GM23338 (cell line): ENCODE measurements around the gene TFF2. TPM values are rescaled to one million over a fixed set of nuclear protein-coding genes. Genes with fewer than 3 reads are reported as not detected.

Experiments
- ATAC-seq: fragments of 200-7000 bp; cut with Tn5 transposase; 3 replicates; pipeline ENCODE4 v1.9.1; 2020
- DNase-seq: peaks from one replicate; pipeline ENCODE4 v3.0.0-alpha.2; 2015; ENCODE audit warnings: low spot score
- H2AFZ ChIP-seq: fragments of 200-600 bp; sonication (generic); 2 replicates; pipeline ENCODE4 v1.8.0; 2016; ENCODE audit warnings: antibody characterized with exemption, mild to moderate bottlenecking, moderate library complexity
- H3F3A ChIP-seq: fragments of 200-600 bp; sonication (generic); replicated peaks from 2 replicates; pipeline ENCODE4 v1.8.0; 2017; ENCODE audit warnings: antibody characterized with exemption, mixed run types, low read depth
- H3K27ac ChIP-seq: fragments of 200-600 bp; sonication (generic); 2 replicates; pipeline ENCODE4 v1.6.1; 2016; ENCODE audit warnings: low read depth
- H3K27me3 ChIP-seq: fragments of 200-600 bp; sonication (generic); 2 replicates; pipeline ENCODE4 v1.8.0; 2016; ENCODE audit warnings: mild to moderate bottlenecking, mixed run types, moderate library complexity; ENCODE audit not compliant: insufficient read depth
- H3K36me3 ChIP-seq: fragments of 200-600 bp; sonication (generic); 2 replicates; pipeline ENCODE4 v1.8.0; 2016; ENCODE audit warnings: mild to moderate bottlenecking; ENCODE audit not compliant: insufficient read depth
- H3K4me1 ChIP-seq: fragments of 200-600 bp; sonication (generic); 2 replicates; pipeline ENCODE4 v1.8.0; 2016; ENCODE audit warnings: mild to moderate bottlenecking, moderate library complexity; ENCODE audit not compliant: insufficient read depth
- H3K4me2 ChIP-seq: fragments of 200-600 bp; sonication (generic); 2 replicates; pipeline ENCODE4 v1.7.1; 2017; ENCODE audit warnings: mixed run types
- H3K4me3 ChIP-seq: fragments of 200-600 bp; sonication (generic); 2 replicates; pipeline ENCODE4 v1.6.1; 2016; ENCODE audit warnings: mixed run types
- H3K79me2 ChIP-seq: fragments of 200-600 bp; sonication (generic); replicated peaks from 2 replicates; pipeline ENCODE4 v1.8.0; 2017; ENCODE audit warnings: mild to moderate bottlenecking; ENCODE audit not compliant: insufficient read depth
- H3K9me2 ChIP-seq: fragments of 200-600 bp; sonication (generic); 2 replicates; pipeline ENCODE4 v1.8.0; 2017; ENCODE audit not compliant: insufficient read depth
- H4K20me1 ChIP-seq: fragments of 200-600 bp; sonication (generic); replicated peaks from 2 replicates; pipeline ENCODE4 v1.8.0; 2017; ENCODE audit warnings: mild to moderate bottlenecking; ENCODE audit not compliant: insufficient read depth
- H3K27ac Mint-ChIP-seq: 2 replicates; pipeline ENCODE4 v1.8.0; 2020; ENCODE audit warnings: inconsistent platforms, mild to moderate bottlenecking, moderate library complexity, mixed read lengths
- H3K27me3 Mint-ChIP-seq: 3 replicates; pipeline ENCODE4 v1.8.0; 2022; ENCODE audit warnings: low read depth, mild to moderate bottlenecking, moderate library complexity, mixed read lengths, inconsistent platforms; ENCODE audit not compliant: insufficient read depth, poor library complexity
- H3K36me3 Mint-ChIP-seq: 3 replicates; pipeline ENCODE4 v1.8.0; 2021; ENCODE audit warnings: low read depth, mild to moderate bottlenecking, inconsistent platforms, moderate library complexity, mixed read lengths
- H3K4me1 Mint-ChIP-seq: 3 replicates; pipeline ENCODE4 v1.8.0; 2020; ENCODE audit warnings: mild to moderate bottlenecking, inconsistent platforms, mixed read lengths
- H3K4me3 Mint-ChIP-seq: 3 replicates; pipeline ENCODE4 v1.8.0; 2021; ENCODE audit warnings: moderate library complexity, mild to moderate bottlenecking, inconsistent platforms, mixed read lengths
- H3K9me3 Mint-ChIP-seq: 3 replicates; pipeline ENCODE4 v1.8.0; 2020; ENCODE audit warnings: moderate library complexity, mild to moderate bottlenecking, inconsistent platforms, mixed read lengths
- CREB1 ChIP-seq: fragments of 250-450 bp; sonication (Bioruptor Pico); IDR thresholded peaks from 2 replicates; pipeline ENCODE4 v1.5.0; 2020; ENCODE audit warnings: low read depth, mild to moderate bottlenecking, moderate library complexity
- EZH2 ChIP-seq: fragments of 200-600 bp; sonication (generic); IDR thresholded peaks from one replicate; pipeline ENCODE4 v1.8.0; 2017; ENCODE audit warnings: antibody characterized with exemption, mild to moderate bottlenecking, low read depth; ENCODE audit not compliant: unreplicated experiment
- EZH2phosphoT487 ChIP-seq: fragments of 200-600 bp; sonication (generic); IDR thresholded peaks from one replicate; pipeline ENCODE4 v1.8.1; 2018; ENCODE audit warnings: antibody characterized with exemption; ENCODE audit not compliant: unreplicated experiment
- JUNB ChIP-seq: IDR thresholded peaks from one replicate; pipeline ENCODE4 v1.6.1; 2016; ENCODE audit warnings: antibody characterized with exemption; ENCODE audit not compliant: unreplicated experiment
- NANOG ChIP-seq: IDR thresholded peaks from 2 replicates; pipeline ENCODE4 v1.6.1; 2016; ENCODE audit warnings: antibody characterized with exemption, borderline replicate concordance
- POLR2AphosphoS5 ChIP-seq: IDR thresholded peaks from 2 replicates; pipeline ENCODE4 v1.6.1; 2016; ENCODE audit warnings: antibody characterized with exemption, low read depth
- STAT1 ChIP-seq: IDR thresholded peaks from one replicate; pipeline ENCODE4 v1.6.1; 2016; ENCODE audit warnings: antibody characterized with exemption; ENCODE audit not compliant: unreplicated experiment
- ZNF114 ChIP-seq: fragments of 250-450 bp; sonication (Bioruptor Pico); IDR thresholded peaks from 2 replicates; pipeline ENCODE4 v1.5.0; 2020; ENCODE audit warnings: mild to moderate bottlenecking, moderate library complexity
- ZNF331 ChIP-seq: fragments of 250-450 bp; sonication (Bioruptor Pico); IDR thresholded peaks from 2 replicates; pipeline ENCODE4 v1.5.0; 2020; ENCODE audit warnings: low read depth, mild to moderate bottlenecking, moderate library complexity
- long read RNA-seq: library from polyadenylated mRNA; unstranded; transcript quantifications from one replicate; pipeline ENCODE4 v2.0.0, GENCODE V29; 2020; ENCODE audit not compliant: unreplicated experiment
- polyA plus RNA-seq: library from polyadenylated mRNA; unstranded; fragments of >200 nt; fragmentation: Nextera tagmentation; extraction: Ambion mirVana; gene quantifications from 2 replicates; pipeline ENCODE4 v1.2.1, GENCODE V29; 2016
- total RNA-seq: library from RNA; depleted of rRNA; stranded (reverse); fragments of >200 nt; shearing (Covaris generic); gene quantifications from 2 replicates; pipeline ENCODE4 v1.2.3, GENCODE V29; 2014; rRNA removed
- TF ChIP-seq, protein P1 (sequence below): IDR thresholded peaks from one replicate; pipeline ENCODE4 v1.6.1; 2018; ENCODE audit warnings: antibody characterized with exemption; ENCODE audit not compliant: unreplicated experiment
- TF ChIP-seq, protein P2 (sequence below), 2 experiments: fragments of 200-600 bp in 1 of 2; sonication (generic) in 1 of 2; conservative IDR thresholded peaks; 2 replicates each; pipeline versions ENCODE4 v1.5.1 to v1.6.1; 2016 to 2017; ENCODE audit warnings: antibody characterized with exemption in 2 of 2, low read depth in 2 of 2, mild to moderate bottlenecking in 2 of 2, moderate library complexity in 1 of 2
- TF ChIP-seq, protein P3 (sequence below): fragments of 250-450 bp; sonication (Bioruptor Pico); IDR thresholded peaks from 2 replicates; pipeline ENCODE4 v1.5.0; 2020; ENCODE audit warnings: mild to moderate bottlenecking, moderate library complexity
- TF ChIP-seq, protein P4 (sequence below): IDR thresholded peaks from 2 replicates; pipeline ENCODE4 v1.6.1; 2016; ENCODE audit warnings: antibody characterized with exemption

TFF2 gene, protein sequence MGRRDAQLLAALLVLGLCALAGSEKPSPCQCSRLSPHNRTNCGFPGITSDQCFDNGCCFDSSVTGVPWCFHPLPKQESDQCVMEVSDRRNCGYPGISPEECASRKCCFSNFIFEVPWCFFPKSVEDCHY
- not detected in 2 replicates for total RNA-seq
- polyA plus RNA-seq = not detected in 2 replicates
- long read RNA-seq = 0 reads

DNA sequence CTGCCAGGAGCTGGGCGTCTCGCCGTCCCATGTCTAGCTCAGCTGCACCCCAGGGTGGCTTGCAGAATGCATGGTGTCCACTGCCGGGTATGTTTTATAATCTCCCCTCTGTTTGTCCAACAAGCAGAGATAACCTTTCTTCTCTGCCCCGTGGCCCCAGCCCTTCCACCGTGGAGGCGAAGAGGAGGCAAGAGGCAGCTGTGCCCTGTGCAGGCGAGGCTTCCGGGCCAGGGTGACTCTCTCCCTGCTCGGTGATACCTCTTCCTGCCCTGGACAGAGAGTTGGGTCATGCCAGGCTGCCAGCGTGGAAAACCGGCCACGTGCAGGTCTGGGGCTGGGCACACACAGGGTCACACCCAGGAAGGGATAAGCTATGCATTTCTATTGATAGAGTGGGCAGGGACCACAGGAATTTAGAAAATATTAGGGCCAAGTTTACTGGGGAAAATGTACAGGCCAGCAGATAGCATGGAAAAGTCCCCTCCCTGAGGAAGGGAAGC lies at the start of gene TFF2:
TSS of gene TFF2 (minus strand) at position 68 of the 500 bp plus-strand sequence. CDS start at position 31, 37 bp downstream.
- no peaks in the 10 kb centered on the region for H3K4me1 Mint-ChIP-seq
- H3K4me3 Mint-ChIP-seq = no peak within 1 kb of the TSS
- Histone ChIP-seq H3K4me3 (no peak within 1 kb of the TSS), H3K4me2 (no peak within 1 kb of the TSS), H3K9me2 (0 out of 2 replicates have a peak, but pooled peaks cover 9% of the 10 kb centered on the region), H3K36me3 (no peaks in the 10 kb centered on the region), H3K27ac (no peak within 1 kb of the TSS), H3F3A (no peaks in the 10 kb centered on the region), H3K4me1 (no peaks in the 10 kb centered on the region), H2AFZ (no peak within 1 kb of the TSS), H3K79me2 (no peaks in the 10 kb centered on the region), H3K27me3 (no peaks in the 10 kb centered on the region), H4K20me1 (no peaks in the 10 kb centered on the region)
- H3K27ac Mint-ChIP-seq = no peak within 1 kb of the TSS
- H3K36me3 Mint-ChIP-seq = no peaks in the 10 kb centered on the region; the same call in 2 of the 3 replicates
- ATAC-seq (no peak), DNase-seq (no peak)
- H3K9me3 Mint-ChIP-seq = peaks cover 4% of the 10 kb centered on the region; the same call in 2 of the 3 replicates
- peaks cover 13% of the 10 kb centered on the region for H3K27me3 Mint-ChIP-seq
- no peak for TF ChIP-seq ZNF331
- TF ChIP-seq EZH2 = no peak
- TF ChIP-seq, protein P1, sequence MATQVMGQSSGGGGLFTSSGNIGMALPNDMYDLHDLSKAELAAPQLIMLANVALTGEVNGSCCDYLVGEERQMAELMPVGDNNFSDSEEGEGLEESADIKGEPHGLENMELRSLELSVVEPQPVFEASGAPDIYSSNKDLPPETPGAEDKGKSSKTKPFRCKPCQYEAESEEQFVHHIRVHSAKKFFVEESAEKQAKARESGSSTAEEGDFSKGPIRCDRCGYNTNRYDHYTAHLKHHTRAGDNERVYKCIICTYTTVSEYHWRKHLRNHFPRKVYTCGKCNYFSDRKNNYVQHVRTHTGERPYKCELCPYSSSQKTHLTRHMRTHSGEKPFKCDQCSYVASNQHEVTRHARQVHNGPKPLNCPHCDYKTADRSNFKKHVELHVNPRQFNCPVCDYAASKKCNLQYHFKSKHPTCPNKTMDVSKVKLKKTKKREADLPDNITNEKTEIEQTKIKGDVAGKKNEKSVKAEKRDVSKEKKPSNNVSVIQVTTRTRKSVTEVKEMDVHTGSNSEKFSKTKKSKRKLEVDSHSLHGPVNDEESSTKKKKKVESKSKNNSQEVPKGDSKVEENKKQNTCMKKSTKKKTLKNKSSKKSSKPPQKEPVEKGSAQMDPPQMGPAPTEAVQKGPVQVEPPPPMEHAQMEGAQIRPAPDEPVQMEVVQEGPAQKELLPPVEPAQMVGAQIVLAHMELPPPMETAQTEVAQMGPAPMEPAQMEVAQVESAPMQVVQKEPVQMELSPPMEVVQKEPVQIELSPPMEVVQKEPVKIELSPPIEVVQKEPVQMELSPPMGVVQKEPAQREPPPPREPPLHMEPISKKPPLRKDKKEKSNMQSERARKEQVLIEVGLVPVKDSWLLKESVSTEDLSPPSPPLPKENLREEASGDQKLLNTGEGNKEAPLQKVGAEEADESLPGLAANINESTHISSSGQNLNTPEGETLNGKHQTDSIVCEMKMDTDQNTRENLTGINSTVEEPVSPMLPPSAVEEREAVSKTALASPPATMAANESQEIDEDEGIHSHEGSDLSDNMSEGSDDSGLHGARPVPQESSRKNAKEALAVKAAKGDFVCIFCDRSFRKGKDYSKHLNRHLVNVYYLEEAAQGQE = no peak
- TF ChIP-seq NANOG = no peak
- TF ChIP-seq POLR2AphosphoS5 = no peak
- no peak for TF ChIP-seq CREB1 (CRISPR knock-in tag)
- no peak for TF ChIP-seq ZNF114
- TF ChIP-seq, protein P2, sequence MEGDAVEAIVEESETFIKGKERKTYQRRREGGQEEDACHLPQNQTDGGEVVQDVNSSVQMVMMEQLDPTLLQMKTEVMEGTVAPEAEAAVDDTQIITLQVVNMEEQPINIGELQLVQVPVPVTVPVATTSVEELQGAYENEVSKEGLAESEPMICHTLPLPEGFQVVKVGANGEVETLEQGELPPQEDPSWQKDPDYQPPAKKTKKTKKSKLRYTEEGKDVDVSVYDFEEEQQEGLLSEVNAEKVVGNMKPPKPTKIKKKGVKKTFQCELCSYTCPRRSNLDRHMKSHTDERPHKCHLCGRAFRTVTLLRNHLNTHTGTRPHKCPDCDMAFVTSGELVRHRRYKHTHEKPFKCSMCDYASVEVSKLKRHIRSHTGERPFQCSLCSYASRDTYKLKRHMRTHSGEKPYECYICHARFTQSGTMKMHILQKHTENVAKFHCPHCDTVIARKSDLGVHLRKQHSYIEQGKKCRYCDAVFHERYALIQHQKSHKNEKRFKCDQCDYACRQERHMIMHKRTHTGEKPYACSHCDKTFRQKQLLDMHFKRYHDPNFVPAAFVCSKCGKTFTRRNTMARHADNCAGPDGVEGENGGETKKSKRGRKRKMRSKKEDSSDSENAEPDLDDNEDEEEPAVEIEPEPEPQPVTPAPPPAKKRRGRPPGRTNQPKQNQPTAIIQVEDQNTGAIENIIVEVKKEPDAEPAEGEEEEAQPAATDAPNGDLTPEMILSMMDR (conservative IDR thresholded peaks at IDR 0.05; ENCODE audit: low read depth in 2 of 2) = no peak
- no peak for TF ChIP-seq JUNB
- TF ChIP-seq, protein P3, sequence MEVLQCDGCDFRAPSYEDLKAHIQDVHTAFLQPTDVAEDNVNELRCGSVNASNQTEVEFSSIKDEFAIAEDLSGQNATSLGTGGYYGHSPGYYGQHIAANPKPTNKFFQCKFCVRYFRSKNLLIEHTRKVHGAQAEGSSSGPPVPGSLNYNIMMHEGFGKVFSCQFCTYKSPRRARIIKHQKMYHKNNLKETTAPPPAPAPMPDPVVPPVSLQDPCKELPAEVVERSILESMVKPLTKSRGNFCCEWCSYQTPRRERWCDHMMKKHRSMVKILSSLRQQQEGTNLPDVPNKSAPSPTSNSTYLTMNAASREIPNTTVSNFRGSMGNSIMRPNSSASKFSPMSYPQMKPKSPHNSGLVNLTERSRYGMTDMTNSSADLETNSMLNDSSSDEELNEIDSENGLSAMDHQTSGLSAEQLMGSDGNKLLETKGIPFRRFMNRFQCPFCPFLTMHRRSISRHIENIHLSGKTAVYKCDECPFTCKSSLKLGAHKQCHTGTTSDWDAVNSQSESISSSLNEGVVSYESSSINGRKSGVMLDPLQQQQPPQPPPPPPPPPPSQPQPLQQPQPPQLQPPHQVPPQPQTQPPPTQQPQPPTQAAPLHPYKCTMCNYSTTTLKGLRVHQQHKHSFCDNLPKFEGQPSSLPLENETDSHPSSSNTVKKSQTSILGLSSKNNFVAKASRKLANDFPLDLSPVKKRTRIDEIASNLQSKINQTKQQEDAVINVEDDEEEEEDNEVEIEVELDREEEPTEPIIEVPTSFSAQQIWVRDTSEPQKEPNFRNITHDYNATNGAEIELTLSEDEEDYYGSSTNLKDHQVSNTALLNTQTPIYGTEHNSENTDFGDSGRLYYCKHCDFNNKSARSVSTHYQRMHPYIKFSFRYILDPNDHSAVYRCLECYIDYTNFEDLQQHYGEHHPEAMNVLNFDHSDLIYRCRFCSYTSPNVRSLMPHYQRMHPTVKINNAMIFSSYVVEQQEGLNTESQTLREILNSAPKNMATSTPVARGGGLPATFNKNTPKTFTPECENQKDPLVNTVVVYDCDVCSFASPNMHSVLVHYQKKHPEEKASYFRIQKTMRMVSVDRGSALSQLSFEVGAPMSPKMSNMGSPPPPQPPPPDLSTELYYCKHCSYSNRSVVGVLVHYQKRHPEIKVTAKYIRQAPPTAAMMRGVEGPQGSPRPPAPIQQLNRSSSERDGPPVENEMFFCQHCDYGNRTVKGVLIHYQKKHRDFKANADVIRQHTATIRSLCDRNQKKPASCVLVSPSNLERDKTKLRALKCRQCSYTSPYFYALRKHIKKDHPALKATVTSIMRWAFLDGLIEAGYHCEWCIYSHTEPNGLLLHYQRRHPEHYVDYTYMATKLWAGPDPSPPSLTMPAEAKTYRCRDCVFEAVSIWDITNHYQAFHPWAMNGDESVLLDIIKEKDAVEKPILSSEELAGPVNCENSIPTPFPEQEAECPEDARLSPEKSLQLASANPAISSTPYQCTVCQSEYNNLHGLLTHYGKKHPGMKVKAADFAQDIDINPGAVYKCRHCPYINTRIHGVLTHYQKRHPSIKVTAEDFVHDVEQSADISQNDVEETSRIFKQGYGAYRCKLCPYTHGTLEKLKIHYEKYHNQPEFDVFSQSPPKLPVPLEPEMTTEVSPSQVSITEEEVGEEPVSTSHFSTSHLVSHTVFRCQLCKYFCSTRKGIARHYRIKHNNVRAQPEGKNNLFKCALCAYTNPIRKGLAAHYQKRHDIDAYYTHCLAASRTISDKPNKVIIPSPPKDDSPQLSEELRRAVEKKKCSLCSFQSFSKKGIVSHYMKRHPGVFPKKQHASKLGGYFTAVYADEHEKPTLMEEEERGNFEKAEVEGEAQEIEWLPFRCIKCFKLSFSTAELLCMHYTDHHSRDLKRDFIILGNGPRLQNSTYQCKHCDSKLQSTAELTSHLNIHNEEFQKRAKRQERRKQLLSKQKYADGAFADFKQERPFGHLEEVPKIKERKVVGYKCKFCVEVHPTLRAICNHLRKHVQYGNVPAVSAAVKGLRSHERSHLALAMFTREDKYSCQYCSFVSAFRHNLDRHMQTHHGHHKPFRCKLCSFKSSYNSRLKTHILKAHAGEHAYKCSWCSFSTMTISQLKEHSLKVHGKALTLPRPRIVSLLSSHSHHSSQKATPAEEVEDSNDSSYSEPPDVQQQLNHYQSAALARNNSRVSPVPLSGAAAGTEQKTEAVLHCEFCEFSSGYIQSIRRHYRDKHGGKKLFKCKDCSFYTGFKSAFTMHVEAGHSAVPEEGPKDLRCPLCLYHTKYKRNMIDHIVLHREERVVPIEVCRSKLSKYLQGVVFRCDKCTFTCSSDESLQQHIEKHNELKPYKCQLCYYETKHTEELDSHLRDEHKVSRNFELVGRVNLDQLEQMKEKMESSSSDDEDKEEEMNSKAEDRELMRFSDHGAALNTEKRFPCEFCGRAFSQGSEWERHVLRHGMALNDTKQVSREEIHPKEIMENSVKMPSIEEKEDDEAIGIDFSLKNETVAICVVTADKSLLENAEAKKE (CRISPR knock-in tag) = no peak
- TF ChIP-seq STAT1 = no peak
- TF ChIP-seq, protein P4, sequence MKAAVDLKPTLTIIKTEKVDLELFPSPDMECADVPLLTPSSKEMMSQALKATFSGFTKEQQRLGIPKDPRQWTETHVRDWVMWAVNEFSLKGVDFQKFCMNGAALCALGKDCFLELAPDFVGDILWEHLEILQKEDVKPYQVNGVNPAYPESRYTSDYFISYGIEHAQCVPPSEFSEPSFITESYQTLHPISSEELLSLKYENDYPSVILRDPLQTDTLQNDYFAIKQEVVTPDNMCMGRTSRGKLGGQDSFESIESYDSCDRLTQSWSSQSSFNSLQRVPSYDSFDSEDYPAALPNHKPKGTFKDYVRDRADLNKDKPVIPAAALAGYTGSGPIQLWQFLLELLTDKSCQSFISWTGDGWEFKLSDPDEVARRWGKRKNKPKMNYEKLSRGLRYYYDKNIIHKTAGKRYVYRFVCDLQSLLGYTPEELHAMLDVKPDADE = no peak
- TF ChIP-seq EZH2phosphoT487 = no peak
